Astrocyte of the cerebellum (primary cell): ENCODE results near the gene MAPKBP1.

Experiments used
- DNase-seq: peaks from one replicate; pipeline ENCODE4 v3.0.0-alpha.2; 2011; ENCODE audit warnings: low read depth
- H3K4me3 ChIP-seq: 2 replicates; pipeline ENCODE4 v1.5.1; 2011; ENCODE audit warnings: mild to moderate bottlenecking, low read depth, low read length, moderate library complexity
- CTCF ChIP-seq: IDR thresholded peaks from 2 replicates; pipeline ENCODE4 v1.5.1; 2012; ENCODE audit warnings: low read length, low read depth, moderate library complexity, mild to moderate bottlenecking; ENCODE audit errors: missing control alignments
- in situ Hi-C: cut with HindIII; loops from 2 replicates; pipeline ENCODE4 v1.10.0; 2017; ENCODE audit warnings: low sequenced_read_pairs

MAPKBP1 gene

GRCh38 chr15:41804916-41805666, 30.8 kb downstream of the MAPKBP1 start:
- no peak for TF ChIP-seq CTCF
- H3K4me3 ChIP-seq, result no peak overlapping the region
- no peak for DNase-seq
- in situ Hi-C loops, result no loop called here

- no peak for TF ChIP-seq CTCF
- no peak for DNase-seq
- in situ Hi-C loops, result no loop called here
- H3K4me3 ChIP-seq, result no peak overlapping the region
These were observed 31.4 kb downstream of the MAPKBP1 start for GRCh38 chr15:41805711-41806110.

- DNase-seq, result no peak
- no peak for TF ChIP-seq CTCF
- H3K4me3 ChIP-seq, result no peak overlapping the region
- in situ Hi-C loops, result no loop called here
These were observed 32.3 kb downstream of the MAPKBP1 start for GRCh38 chr15:41806291-41807181.

DNA sequence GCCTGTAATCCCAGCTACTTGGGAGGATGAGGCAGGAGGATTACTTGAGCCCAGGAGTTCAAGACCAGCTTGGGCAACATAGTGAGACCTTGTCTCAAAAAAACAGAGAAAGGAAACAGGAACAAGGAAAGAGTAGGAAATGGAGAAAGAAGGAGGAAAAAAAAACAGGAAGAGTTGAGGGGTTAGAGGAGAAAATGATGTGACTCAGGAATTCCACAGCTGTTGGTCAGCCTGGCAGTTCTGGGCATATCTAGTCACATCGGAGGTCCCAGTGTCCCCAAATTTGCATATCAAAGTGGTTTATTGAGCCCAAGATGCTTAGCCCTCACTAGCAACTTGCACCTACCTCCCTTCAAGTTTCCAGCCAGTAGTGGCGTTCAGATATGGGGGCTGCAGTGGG, 34.8 kb downstream of the MAPKBP1 start:
- no peak overlapping the region for H3K4me3 ChIP-seq
- no peak for DNase-seq
- in situ Hi-C loops, result no loop called here

GRCh38 chr15:41809526-41810220, 35.4 kb downstream of the MAPKBP1 start:
- no peak for TF ChIP-seq CTCF
- H3K4me3 ChIP-seq, result no peak overlapping the region
- no peak for DNase-seq
- in situ Hi-C loops, result loop anchor here (5.0 kb wide), 2 partner anchors 32 to 72 kb away; no protein-coding TSS in a partner anchor

More for the DNA sequence above, 34.8 kb downstream of the MAPKBP1 start:
- no peak for TF ChIP-seq CTCF
